K562 (cell line): ENCODE data around the gene C2orf72. TPM values are rescaled to one million over a fixed set of nuclear protein-coding genes. Genes with fewer than 3 reads are reported as not detected.

ENCODE experiments used
- HOXB6 ChIP-seq: fragments of 250-450 bp; sonication (Bioruptor Pico); IDR thresholded peaks from 2 replicates; pipeline ENCODE4 v1.5.1; 2022; ENCODE audit warnings: mild to moderate bottlenecking, borderline replicate concordance
- MYBL2 ChIP-seq, 2 experiments: fragments of 450-650 bp in 1 of 2; sonication (generic) in 1 of 2; formaldehyde crosslinking in 1 of 2; IDR thresholded peaks; 2 replicates each; pipeline versions ENCODE4 v1.6.1 to v1.8.1; 2017 to 2022; ENCODE audit warnings: borderline replicate concordance in 1 of 2, inconsistent platforms in 1 of 2, low read depth in 1 of 2, mild to moderate bottlenecking in 1 of 2, missing genetic modification reagents in 1 of 2, moderate library complexity in 1 of 2
- POLR2AphosphoS5 ChIP-seq: IDR thresholded peaks from 2 replicates; pipeline ENCODE4 v1.6.1; 2011; ENCODE audit warnings: mild to moderate bottlenecking, low read depth, low read length, moderate library complexity; ENCODE audit not compliant: control insufficient read depth, insufficient read depth
- SMC3 ChIP-seq: conservative IDR thresholded peaks from 2 replicates; pipeline ENCODE4 v1.6.1; 2011; ENCODE audit warnings: low read depth, low read length, improper control_type of control experiment; ENCODE audit not compliant: insufficient read depth
- YY1 ChIP-seq, 3 experiments: IDR thresholded peaks; 2 replicates each; pipeline ENCODE4 v1.6.1; 2011; ENCODE audit warnings: low read length in 2 of 3, mild to moderate bottlenecking in 2 of 3, moderate library complexity in 2 of 3, borderline replicate concordance in 1 of 3, control low read depth in 1 of 3, low read depth in 1 of 3; ENCODE audit not compliant: insufficient read depth in 3 of 3, insufficient replicate concordance in 2 of 3, control insufficient read depth in 1 of 3, insufficient read length in 1 of 3; ENCODE audit errors: extremely low read depth in 1 of 3
- ZEB2 ChIP-seq: fragments of 450-650 bp; IDR thresholded peaks from 2 replicates; pipeline ENCODE4 v1.6.1; 2016
- ZNF384 ChIP-seq: IDR thresholded peaks from 2 replicates; pipeline ENCODE4 v1.6.1; 2012; ENCODE audit warnings: low read depth, low read length, improper control_type of control experiment
- polyA plus RNA-seq, 8 experiments: library from polyadenylated mRNA; depleted of rRNA in 4 of 8; stranded (reverse) in 5 of 8; unstranded in 3 of 8; fragments of >200 nt; fragmentation: Nextera tagmentation in 2 of 8; fragmentation: Illumina TruSeq in 1 of 8; extraction: Ambion mirVana in 2 of 8; extraction: Trizol in 1 of 8; gene quantifications; 2 replicates each; pipeline versions ENCODE4 v1.2.1 to v1.2.3, GENCODE V29; 2011 to 2014; ENCODE audit warnings: inconsistent platforms in 1 of 8, missing spikeins in 1 of 8
- total RNA-seq, 7 experiments: library from RNA; depleted of rRNA in 6 of 7; stranded (reverse); fragments of >200 nt in 6 of 7; fragmentation: Illumina TruSeq in 2 of 7; extraction: Trizol in 2 of 7; gene quantifications; 2 replicates each; pipeline versions ENCODE4 v1.2.1 to v1.2.3, GENCODE V29; 2011 to 2021; ENCODE audit warnings: low replicate concordance in 1 of 7
- TF ChIP-seq, protein P1 (sequence below), 3 experiments: fragments of 200-800 bp in 1 of 3; fragments of 250-450 bp in 1 of 3; fragments of 450-650 bp in 1 of 3; sonication (Bioruptor Pico) in 1 of 3; sonication (Bioruptor generic) in 1 of 3; formaldehyde crosslinking in 1 of 3; IDR thresholded peaks; 2 replicates each; pipeline versions ENCODE4 v1.6.1 to v1.8.0; 2016 to 2022; ENCODE audit warnings: mild to moderate bottlenecking in 2 of 3, missing genetic modification characterization in 2 of 3, missing compliant biosample characterization in 1 of 3, moderate library complexity in 1 of 3
- TF ChIP-seq, protein P2 (sequence below): conservative IDR thresholded peaks from 2 replicates; pipeline ENCODE4 v1.6.1; 2011; ENCODE audit warnings: low read depth, mild to moderate bottlenecking, low read length; ENCODE audit not compliant: control insufficient read depth
- TF ChIP-seq, protein P3 (sequence below): sonication (generic); formaldehyde crosslinking; IDR thresholded peaks from 2 replicates; pipeline ENCODE4 v1.8.1; 2023; ENCODE audit warnings: mild to moderate bottlenecking, missing genetic modification reagents
- TF ChIP-seq, protein P4 (sequence below), 2 experiments: fragments of 150-350 bp in 1 of 2; IDR thresholded peaks; 2 replicates each; pipeline ENCODE4 v1.6.1; 2012 to 2016; ENCODE audit warnings: low read depth in 2 of 2, low read length in 2 of 2, mild to moderate bottlenecking in 1 of 2, moderate library complexity in 1 of 2

Gene C2orf72
- total and polyA plus RNA-seq, 9 of the 15 experiments (the other 6 are each of a cell fraction or from before 2014, with no cell fraction given) = 0.08 to 0.18 (median 0.11) TPM; not detected in 6

DNA sequence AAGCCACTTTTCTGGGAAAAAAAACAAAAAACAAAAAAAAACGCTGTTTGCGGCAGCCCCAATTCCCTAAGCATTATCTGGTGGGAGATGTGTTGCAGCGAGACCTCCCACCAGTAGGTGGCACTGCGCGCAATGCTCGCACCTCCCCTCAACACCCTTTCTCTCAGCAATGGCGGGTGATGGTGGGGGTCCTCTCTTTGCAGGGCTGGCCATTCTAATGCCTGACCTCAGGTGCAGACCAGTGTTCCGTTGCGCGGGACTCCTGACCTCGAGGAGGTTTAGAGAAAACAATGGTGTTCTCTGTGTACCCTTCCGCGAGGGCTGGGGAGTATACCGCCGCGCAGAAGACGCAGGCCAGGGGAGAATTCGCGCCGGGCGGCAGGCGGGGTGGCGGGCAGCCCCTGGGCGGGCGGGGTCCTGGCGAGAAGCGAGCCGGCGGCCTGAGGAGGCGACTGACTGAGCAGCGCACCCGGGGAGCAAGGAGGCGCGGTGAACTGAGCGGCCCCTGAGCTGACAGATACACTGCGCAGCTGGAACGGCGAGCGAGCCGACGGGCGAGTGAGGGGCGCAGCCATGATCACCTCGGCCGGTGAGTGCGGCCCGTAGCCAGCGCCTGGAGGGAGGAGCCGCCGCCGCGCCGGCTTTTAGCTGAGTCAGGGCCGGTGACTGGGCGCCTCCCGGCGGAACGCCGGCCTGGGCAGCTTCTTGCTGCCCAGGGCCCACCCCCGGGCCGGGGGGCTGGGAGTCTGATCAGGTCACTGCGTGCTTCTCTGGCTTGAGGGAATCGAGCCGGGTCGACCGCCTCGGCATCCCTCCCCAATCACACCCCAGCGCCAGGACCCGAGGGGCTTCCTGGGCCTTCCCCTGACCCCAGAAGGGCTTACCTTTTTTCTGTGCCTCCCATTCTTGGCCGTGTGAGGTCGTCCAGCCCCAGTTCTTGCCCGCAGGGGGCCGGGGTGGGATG lies 19.4 kb downstream of the C2orf72 start, which contains the start of gene PSMD1 (continued):
- TF ChIP-seq, protein P1, sequence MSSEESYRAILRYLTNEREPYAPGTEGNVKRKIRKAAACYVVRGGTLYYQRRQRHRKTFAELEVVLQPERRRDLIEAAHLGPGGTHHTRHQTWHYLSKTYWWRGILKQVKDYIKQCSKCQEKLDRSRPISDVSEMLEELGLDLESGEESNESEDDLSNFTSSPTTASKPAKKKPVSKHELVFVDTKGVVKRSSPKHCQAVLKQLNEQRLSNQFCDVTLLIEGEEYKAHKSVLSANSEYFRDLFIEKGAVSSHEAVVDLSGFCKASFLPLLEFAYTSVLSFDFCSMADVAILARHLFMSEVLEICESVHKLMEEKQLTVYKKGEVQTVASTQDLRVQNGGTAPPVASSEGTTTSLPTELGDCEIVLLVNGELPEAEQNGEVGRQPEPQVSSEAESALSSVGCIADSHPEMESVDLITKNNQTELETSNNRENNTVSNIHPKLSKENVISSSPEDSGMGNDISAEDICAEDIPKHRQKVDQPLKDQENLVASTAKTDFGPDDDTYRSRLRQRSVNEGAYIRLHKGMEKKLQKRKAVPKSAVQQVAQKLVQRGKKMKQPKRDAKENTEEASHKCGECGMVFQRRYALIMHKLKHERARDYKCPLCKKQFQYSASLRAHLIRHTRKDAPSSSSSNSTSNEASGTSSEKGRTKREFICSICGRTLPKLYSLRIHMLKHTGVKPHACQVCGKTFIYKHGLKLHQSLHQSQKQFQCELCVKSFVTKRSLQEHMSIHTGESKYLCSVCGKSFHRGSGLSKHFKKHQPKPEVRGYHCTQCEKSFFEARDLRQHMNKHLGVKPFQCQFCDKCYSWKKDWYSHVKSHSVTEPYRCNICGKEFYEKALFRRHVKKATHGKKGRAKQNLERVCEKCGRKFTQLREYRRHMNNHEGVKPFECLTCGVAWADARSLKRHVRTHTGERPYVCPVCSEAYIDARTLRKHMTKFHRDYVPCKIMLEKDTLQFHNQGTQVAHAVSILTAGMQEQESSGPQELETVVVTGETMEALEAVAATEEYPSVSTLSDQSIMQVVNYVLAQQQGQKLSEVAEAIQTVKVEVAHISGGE (CRISPR knock-in tag; IDR thresholded peaks at IDR 0.05) = peak in 1 of 3 experiments; percentile 46; a peak in 1 of 6 replicates
- TF ChIP-seq POLR2AphosphoS5 = no peak
- TF ChIP-seq ZEB2 = no peak
- TF ChIP-seq, protein P2, sequence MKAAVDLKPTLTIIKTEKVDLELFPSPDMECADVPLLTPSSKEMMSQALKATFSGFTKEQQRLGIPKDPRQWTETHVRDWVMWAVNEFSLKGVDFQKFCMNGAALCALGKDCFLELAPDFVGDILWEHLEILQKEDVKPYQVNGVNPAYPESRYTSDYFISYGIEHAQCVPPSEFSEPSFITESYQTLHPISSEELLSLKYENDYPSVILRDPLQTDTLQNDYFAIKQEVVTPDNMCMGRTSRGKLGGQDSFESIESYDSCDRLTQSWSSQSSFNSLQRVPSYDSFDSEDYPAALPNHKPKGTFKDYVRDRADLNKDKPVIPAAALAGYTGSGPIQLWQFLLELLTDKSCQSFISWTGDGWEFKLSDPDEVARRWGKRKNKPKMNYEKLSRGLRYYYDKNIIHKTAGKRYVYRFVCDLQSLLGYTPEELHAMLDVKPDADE = peak; percentile 43; the same call in 1 of the 2 replicates
- TF ChIP-seq, protein P3, sequence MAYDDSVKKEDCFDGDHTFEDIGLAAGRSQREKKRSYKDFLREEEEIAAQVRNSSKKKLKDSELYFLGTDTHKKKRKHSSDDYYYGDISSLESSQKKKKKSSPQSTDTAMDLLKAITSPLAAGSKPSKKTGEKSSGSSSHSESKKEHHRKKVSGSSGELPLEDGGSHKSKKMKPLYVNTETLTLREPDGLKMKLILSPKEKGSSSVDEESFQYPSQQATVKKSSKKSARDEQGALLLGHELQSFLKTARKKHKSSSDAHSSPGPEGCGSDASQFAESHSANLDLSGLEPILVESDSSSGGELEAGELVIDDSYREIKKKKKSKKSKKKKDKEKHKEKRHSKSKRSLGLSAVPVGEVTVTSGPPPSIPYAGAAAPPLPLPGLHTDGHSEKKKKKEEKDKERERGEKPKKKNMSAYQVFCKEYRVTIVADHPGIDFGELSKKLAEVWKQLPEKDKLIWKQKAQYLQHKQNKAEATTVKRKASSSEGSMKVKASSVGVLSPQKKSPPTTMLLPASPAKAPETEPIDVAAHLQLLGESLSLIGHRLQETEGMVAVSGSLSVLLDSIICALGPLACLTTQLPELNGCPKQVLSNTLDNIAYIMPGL (CRISPR knock-in tag) = peak; percentile 67; the same call in 1 of the 2 replicates
- TF ChIP-seq SMC3 = 0 out of 2 replicates have a peak, but pooled peaks have one; percentile 4
- peak; percentile 68 to 93 (median 90) for TF ChIP-seq YY1 (IDR thresholded peaks at IDR 0.05; ENCODE audit: borderline replicate concordance in 1 of 3, control insufficient read depth in 1 of 3, extremely low read depth in 1 of 3, insufficient read depth in 3 of 3, insufficient read length in 1 of 3, insufficient replicate concordance in 2 of 3, low read depth in 1 of 3, low read length in 2 of 3)
- TF ChIP-seq HOXB6 (CRISPR knock-in tag) = no peak
- peak; percentile 78 for TF ChIP-seq ZNF384
- TF ChIP-seq, protein P4, sequence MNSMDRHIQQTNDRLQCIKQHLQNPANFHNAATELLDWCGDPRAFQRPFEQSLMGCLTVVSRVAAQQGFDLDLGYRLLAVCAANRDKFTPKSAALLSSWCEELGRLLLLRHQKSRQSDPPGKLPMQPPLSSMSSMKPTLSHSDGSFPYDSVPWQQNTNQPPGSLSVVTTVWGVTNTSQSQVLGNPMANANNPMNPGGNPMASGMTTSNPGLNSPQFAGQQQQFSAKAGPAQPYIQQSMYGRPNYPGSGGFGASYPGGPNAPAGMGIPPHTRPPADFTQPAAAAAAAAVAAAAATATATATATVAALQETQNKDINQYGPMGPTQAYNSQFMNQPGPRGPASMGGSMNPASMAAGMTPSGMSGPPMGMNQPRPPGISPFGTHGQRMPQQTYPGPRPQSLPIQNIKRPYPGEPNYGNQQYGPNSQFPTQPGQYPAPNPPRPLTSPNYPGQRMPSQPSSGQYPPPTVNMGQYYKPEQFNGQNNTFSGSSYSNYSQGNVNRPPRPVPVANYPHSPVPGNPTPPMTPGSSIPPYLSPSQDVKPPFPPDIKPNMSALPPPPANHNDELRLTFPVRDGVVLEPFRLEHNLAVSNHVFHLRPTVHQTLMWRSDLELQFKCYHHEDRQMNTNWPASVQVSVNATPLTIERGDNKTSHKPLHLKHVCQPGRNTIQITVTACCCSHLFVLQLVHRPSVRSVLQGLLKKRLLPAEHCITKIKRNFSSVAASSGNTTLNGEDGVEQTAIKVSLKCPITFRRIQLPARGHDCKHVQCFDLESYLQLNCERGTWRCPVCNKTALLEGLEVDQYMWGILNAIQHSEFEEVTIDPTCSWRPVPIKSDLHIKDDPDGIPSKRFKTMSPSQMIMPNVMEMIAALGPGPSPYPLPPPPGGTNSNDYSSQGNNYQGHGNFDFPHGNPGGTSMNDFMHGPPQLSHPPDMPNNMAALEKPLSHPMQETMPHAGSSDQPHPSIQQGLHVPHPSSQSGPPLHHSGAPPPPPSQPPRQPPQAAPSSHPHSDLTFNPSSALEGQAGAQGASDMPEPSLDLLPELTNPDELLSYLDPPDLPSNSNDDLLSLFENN (IDR thresholded peaks at IDR 0.05; ENCODE audit: low read depth in 2 of 2, low read length in 2 of 2) = peak in 1 of 2 experiments; percentile 23; a peak in 1 of 4 replicates
- TF ChIP-seq MYBL2 (IDR thresholded peaks at IDR 0.05; ENCODE audit: low read depth) = no peak
- TF ChIP-seq MYBL2 (CRISPR knock-in tag; IDR thresholded peaks at IDR 0.05; ENCODE audit: borderline replicate concordance) = no peak
